Germinal center (tissue), 1 donor: Measurements from ENCODE around the gene EPHB1.

ENCODE experiments used
- DNase-seq: peaks from one replicate; pipeline ENCODE4 v3.0.0; 2012; ENCODE audit warnings: mixed read lengths, low spot score

Gene EPHB1

GRCh38 chr3:135133905-135134683 lies 339.0 kb downstream of the EPHB1 start:
- no peak for DNase-seq

GRCh38 chr3:135134684-135135075 lies 339.6 kb downstream of the EPHB1 start:
- DNase-seq = no peak

GRCh38 chr3:135135445-135135844 lies 340.4 kb downstream of the EPHB1 start:
- DNase-seq = no peak

- DNase-seq = no peak
Measured at GRCh38 chr3:135136361-135137100, 341.5 kb downstream of the EPHB1 start.

- no peak for DNase-seq
Measured at GRCh38 chr3:135137296-135137695, 342.2 kb downstream of the EPHB1 start.

GRCh38 chr3:135138776-135139175 lies 343.7 kb downstream of the EPHB1 start:
- no peak for DNase-seq

- DNase-seq = no peak
Measured at GRCh38 chr3:135140591-135140990, 345.5 kb downstream of the EPHB1 start.

- DNase-seq = no peak
Measured at GRCh38 chr3:135141160-135141559, 346.1 kb downstream of the EPHB1 start.

GRCh38 chr3:135141672-135142071 lies 346.6 kb downstream of the EPHB1 start:
- no peak for DNase-seq

GRCh38 chr3:135142530-135142929 lies 347.5 kb downstream of the EPHB1 start:
- no peak for DNase-seq

GRCh38 chr3:135143474-135143873 lies 348.4 kb downstream of the EPHB1 start:
- no peak for DNase-seq

- no peak for DNase-seq
Measured at GRCh38 chr3:135145581-135145980, 350.5 kb downstream of the EPHB1 start.

GRCh38 chr3:135147657-135148056 lies 352.6 kb downstream of the EPHB1 start:
- no peak for DNase-seq

GRCh38 chr3:135148398-135149020 lies 353.4 kb downstream of the EPHB1 start:
- DNase-seq = no peak

- DNase-seq = no peak
Measured at GRCh38 chr3:135149707-135150681, 354.9 kb downstream of the EPHB1 start.

GRCh38 chr3:135154186-135154585 lies 359.1 kb downstream of the EPHB1 start:
- no peak for DNase-seq

GRCh38 chr3:135155228-135155627 lies 360.2 kb downstream of the EPHB1 start:
- no peak for DNase-seq

- no peak for DNase-seq
Measured at GRCh38 chr3:135155791-135156190, 360.7 kb downstream of the EPHB1 start.

- DNase-seq = no peak
Measured at GRCh38 chr3:135157045-135157740, 362.1 kb downstream of the EPHB1 start.

- no peak for DNase-seq
Measured at GRCh38 chr3:135158520-135158919, 363.5 kb downstream of the EPHB1 start.

- no peak for DNase-seq
Measured at GRCh38 chr3:135159681-135160247, 364.7 kb downstream of the EPHB1 start.
